ENCODE data around the gene G3BP2.

- TF ChIP-seq CTCF (IDR thresholded peaks at IDR 0.05; ENCODE audit: insufficient read depth, low read length, poor library complexity, severe bottlenecking) (no peak), EZH2phosphoT487 (conservative IDR thresholded peaks at IDR 0.05; ENCODE audit: low read length) (no peak)
These were observed 18.3 kb downstream of the G3BP2 start for GRCh38 chr4:75654905-75655304.

Measured in SU-DHL-6 (cell line).